WERI-Rb-1 (cell line): Measurements from ENCODE around the gene TRIM72.

Experiments
- DNase-seq: peaks from one replicate; pipeline ENCODE4 v3.0.0-alpha.2; 2020
- H3K27ac ChIP-seq: fragments of 250-450 bp; sonication (Bioruptor Pico); 2 replicates; pipeline ENCODE4 v1.5.1; 2020; ENCODE audit warnings: mild to moderate bottlenecking, moderate library complexity
- H3K27me3 ChIP-seq: fragments of 250-450 bp; sonication (Bioruptor Pico); 2 replicates; pipeline ENCODE4 v1.5.1; 2021; ENCODE audit warnings: mild to moderate bottlenecking, low read depth, moderate library complexity; ENCODE audit not compliant: insufficient read depth, severe bottlenecking
- H3K36me3 ChIP-seq: fragments of 250-450 bp; sonication (Bioruptor Pico); 2 replicates; pipeline ENCODE4 v1.5.1; 2020; ENCODE audit warnings: mild to moderate bottlenecking, moderate library complexity
- H3K4me3 ChIP-seq: 2 replicates; pipeline ENCODE4 v1.5.1; 2011; ENCODE audit warnings: low read depth, mild to moderate bottlenecking, control low read depth, low read length
- H3K9me3 ChIP-seq: fragments of 250-450 bp; sonication (Bioruptor Pico); 2 replicates; pipeline ENCODE4 v1.5.1; 2021; ENCODE audit warnings: mild to moderate bottlenecking, moderate library complexity; ENCODE audit not compliant: severe bottlenecking
- CTCF ChIP-seq: IDR thresholded peaks from 2 replicates; pipeline ENCODE4 v1.5.1; 2011; ENCODE audit warnings: low read depth, mild to moderate bottlenecking, control low read depth, inconsistent platforms, low read length

TRIM72 gene

DNA sequence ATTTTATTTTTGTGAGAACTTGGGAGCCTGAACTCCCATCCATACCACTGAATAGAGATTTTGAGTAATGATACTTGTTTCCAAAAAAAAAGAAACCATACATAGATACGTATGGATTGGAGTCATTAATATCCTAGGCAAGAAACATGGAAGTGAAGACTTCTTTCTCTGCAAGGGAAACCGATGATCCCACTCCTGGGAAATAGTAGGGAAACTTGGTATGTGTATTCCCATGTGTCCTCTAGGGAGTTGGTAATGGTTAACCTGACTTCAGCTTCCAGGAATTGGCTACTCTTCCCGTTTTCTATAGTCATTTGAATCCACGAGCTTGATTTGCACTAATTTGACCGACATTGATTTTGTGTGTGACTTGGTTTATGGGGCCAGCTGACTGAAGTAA, 28.6 kb upstream of the TRIM72 start:
- no peak overlapping the region for H3K4me3 ChIP-seq
- H3K9me3 ChIP-seq, result no peaks in the 10 kb centered on the region
- H3K27ac ChIP-seq, result no peak overlapping the region
- TF ChIP-seq CTCF, result no peak
- no peak for DNase-seq
- H3K36me3 ChIP-seq, result peaks cover 99% of the 10 kb centered on the region
- H3K27me3 ChIP-seq, result no peaks in the 10 kb centered on the region

- peaks cover 99% of the 10 kb centered on the region for H3K36me3 ChIP-seq
- H3K9me3 ChIP-seq, result no peaks in the 10 kb centered on the region
- no peak overlapping the region for H3K4me3 ChIP-seq
- no peaks in the 10 kb centered on the region for H3K27me3 ChIP-seq
- no peak overlapping the region for H3K27ac ChIP-seq
- no peak for TF ChIP-seq CTCF
- no peak for DNase-seq
These were observed 27.7 kb upstream of the TRIM72 start for GRCh38 chr16:31186176-31186575.

DNA sequence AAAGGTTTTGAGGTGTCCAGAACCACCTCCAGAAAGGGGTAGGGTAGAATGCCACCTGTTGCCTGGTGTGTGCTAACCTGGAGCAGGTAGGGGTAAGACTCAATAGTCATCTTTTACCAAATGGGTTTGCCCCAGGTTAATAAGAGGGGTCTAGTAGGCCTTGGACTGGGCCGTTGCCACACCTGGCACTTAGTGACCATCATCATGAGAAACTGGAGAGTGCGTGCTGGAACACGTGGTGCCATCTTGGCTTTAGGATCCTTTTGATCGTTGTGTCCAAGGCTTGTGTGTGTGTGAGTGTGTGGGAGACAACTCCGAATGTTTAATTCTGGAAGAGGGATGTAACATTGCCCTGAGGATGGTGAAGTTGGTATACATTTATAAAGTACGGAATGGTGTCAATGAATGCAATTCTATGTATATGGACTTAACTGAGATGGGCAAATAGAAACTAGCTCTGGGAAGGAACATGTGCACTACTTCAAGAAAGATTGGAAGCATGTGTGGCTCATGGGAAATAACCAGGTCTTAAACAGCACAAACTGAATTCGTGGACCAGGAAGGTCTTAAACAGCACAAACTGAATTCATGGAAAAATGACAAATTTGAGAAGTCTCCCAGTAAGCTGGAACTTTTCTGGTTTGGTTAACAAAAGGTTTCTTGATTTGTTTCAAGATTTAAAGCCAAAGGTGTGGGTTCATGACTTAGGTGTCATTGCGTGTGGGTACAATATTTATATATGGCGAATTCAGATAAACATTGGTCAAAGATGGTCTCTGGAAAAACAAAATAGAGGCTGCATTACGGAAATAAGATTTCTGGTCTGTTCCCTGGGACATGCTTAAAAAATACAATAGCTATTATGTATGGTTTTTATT, 26.8 kb upstream of the TRIM72 start:
- Histone ChIP-seq H3K27ac (no peak overlapping the region), H3K36me3 (peaks cover 99% of the 10 kb centered on the region), H3K9me3 (no peaks in the 10 kb centered on the region), H3K27me3 (no peaks in the 10 kb centered on the region), H3K4me3 (no peak overlapping the region)
- DNase-seq, result no peak
- TF ChIP-seq CTCF, result no peak

GRCh38 chr16:31187808-31188189, 26.1 kb upstream of the TRIM72 start:
- H3K27me3 ChIP-seq, result no peaks in the 10 kb centered on the region
- no peak overlapping the region for H3K27ac ChIP-seq
- TF ChIP-seq CTCF, result no peak
- DNase-seq, result no peak
- H3K36me3 ChIP-seq, result peaks cover 99% of the 10 kb centered on the region
- H3K4me3 ChIP-seq, result no peak overlapping the region
- H3K9me3 ChIP-seq, result no peaks in the 10 kb centered on the region

DNA sequence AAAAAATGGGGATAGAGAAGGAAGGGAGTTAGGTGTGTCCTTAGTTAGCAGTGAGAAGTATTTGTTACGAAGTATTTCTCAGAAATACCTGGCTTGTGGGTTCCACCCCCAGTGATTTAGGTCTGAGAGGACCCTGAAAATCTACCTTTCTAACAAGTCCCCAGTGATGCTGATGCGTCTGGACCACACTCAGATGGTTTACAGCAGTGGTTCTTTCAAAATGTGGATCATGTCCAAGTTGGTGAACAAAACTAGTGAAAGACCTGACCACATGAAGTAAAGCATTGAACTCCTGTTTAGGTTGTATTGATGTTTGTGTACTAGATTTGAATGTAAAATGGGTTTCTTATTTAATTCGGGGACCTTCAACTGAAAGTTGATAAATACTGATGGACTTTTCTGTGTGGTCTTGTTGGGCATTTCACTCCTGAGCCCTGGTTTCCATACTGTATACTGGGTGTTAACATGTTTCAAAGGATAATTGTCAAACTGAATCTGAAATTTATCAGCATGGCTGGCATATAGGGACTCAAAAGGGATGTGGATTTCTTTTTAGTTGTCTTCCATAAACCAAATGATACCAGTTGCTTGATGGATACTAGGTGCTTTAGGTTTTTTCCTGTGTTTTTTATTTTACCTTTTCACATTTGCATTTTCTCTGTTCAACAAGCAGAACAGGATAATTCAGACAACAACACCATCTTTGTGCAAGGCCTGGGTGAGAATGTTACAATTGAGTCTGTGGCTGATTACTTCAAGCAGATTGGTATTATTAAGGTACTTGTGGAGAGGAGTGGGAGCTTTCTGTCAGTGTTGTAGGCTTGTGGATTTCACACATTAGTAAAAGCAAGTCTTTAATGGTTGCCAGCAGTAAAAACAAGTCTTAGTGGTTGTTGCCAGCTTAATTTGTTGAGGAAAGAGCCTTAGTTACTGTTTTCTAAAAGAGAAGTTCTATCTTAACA, 25.2 kb upstream of the TRIM72 start:
- Histone ChIP-seq H3K4me3 (no peak overlapping the region), H3K27ac (no peak overlapping the region), H3K36me3 (peaks cover 99% of the 10 kb centered on the region), H3K27me3 (no peaks in the 10 kb centered on the region), H3K9me3 (no peaks in the 10 kb centered on the region)
- no peak for TF ChIP-seq CTCF
- no peak for DNase-seq
